ENCODE measurements around the gene TRIML2. TPM values are rescaled to one million over a fixed set of nuclear protein-coding genes. Genes with fewer than 3 reads are reported as not detected.

The TRIML2 gene
- not detected in 2 replicates for total RNA-seq
- polyA plus RNA-seq (2012) = 0.14 TPM

- DNase-seq (ENCODE audit: low read depth) = no peak
Measured at GRCh38 chr4:188109157-188109755, at the start of gene TRIML2. Gene TRIML2, minus strand, starts transcription at chr4:188109603. Its CDS starts 4,235 bp downstream, at chr4:188105368.

- DNase-seq (ENCODE audit: low read depth) = no peak
Measured at GRCh38 chr4:188158336-188158735, 48.9 kb upstream of the TRIML2 start.

GRCh38 chr4:188154668-188155405, 45.4 kb upstream of the TRIML2 start:
- DNase-seq (ENCODE audit: low read depth) = no peak

GRCh38 chr4:188147776-188148175, 38.4 kb upstream of the TRIML2 start:
- DNase-seq (ENCODE audit: low read depth) = no peak

GRCh38 chr4:188147176-188147575, 37.8 kb upstream of the TRIML2 start:
- DNase-seq (ENCODE audit: low read depth) = no peak

GRCh38 chr4:188146618-188147017, 37.2 kb upstream of the TRIML2 start:
- no peak for DNase-seq (ENCODE audit: low read depth)

- no peak for DNase-seq (ENCODE audit: low read depth)
Measured at GRCh38 chr4:188145601-188146000, 36.2 kb upstream of the TRIML2 start.

GRCh38 chr4:188143731-188144130, 34.3 kb upstream of the TRIML2 start:
- no peak for DNase-seq (ENCODE audit: low read depth)

- no peak for DNase-seq (ENCODE audit: low read depth)
Measured at GRCh38 chr4:188139671-188140070, 30.3 kb upstream of the TRIML2 start.

- no peak for DNase-seq (ENCODE audit: low read depth)
Measured at GRCh38 chr4:188139141-188139540, 29.7 kb upstream of the TRIML2 start, which contains the start of gene TRIML1. Gene TRIML1, plus strand, starts transcription at chr4:188139441. Its CDS starts 118 bp downstream, at chr4:188139559.

GRCh38 chr4:188138227-188138626, 28.8 kb upstream of the TRIML2 start:
- DNase-seq (ENCODE audit: low read depth) = no peak

GRCh38 chr4:188132232-188132631, 22.8 kb upstream of the TRIML2 start:
- no peak for DNase-seq (ENCODE audit: low read depth)

GRCh38 chr4:188130355-188130754, 21.0 kb upstream of the TRIML2 start:
- no peak for DNase-seq (ENCODE audit: low read depth)

GRCh38 chr4:188127214-188127874, 17.9 kb upstream of the TRIML2 start:
- peak; percentile 15 for DNase-seq (ENCODE audit: low read depth)

GRCh38 chr4:188121530-188121929, 12.1 kb upstream of the TRIML2 start:
- no peak for DNase-seq (ENCODE audit: low read depth)

- no peak for DNase-seq (ENCODE audit: low read depth)
Measured at GRCh38 chr4:188117631-188118324, 8.4 kb upstream of the TRIML2 start.

- no peak for DNase-seq (ENCODE audit: low read depth)
Measured at GRCh38 chr4:188113156-188113555, 3.8 kb upstream of the TRIML2 start.

- DNase-seq (ENCODE audit: low read depth) = no peak
Measured at GRCh38 chr4:188111955-188112354, 2.6 kb upstream of the TRIML2 start.

- DNase-seq (ENCODE audit: low read depth) = no peak
Measured at GRCh38 chr4:188110741-188111471, 1.5 kb upstream of the TRIML2 start.

- no peak for DNase-seq (ENCODE audit: low read depth)
Measured at GRCh38 chr4:188110036-188110435, 633 bp upstream of the TRIML2 start.

Data from myocyte (in vitro differentiated cells).